IPS-NIHi7 (cell line): ENCODE measurements around the gene PCNX3.
A peak's percentile ranks its signal among the peaks of the same experiment; 100 is the strongest.
"Not testable (repeated sequence)": the region's sequence is repeated elsewhere in the genome, so short reads cannot be mapped to it uniquely, and the experiment has no call there.

Source experiments
- DNase-seq: peaks from one replicate; pipeline ENCODE4 v3.0.0; 2012; ENCODE audit warnings: mixed read lengths; ENCODE audit errors: extremely low spot score

PCNX3 gene

DNA sequence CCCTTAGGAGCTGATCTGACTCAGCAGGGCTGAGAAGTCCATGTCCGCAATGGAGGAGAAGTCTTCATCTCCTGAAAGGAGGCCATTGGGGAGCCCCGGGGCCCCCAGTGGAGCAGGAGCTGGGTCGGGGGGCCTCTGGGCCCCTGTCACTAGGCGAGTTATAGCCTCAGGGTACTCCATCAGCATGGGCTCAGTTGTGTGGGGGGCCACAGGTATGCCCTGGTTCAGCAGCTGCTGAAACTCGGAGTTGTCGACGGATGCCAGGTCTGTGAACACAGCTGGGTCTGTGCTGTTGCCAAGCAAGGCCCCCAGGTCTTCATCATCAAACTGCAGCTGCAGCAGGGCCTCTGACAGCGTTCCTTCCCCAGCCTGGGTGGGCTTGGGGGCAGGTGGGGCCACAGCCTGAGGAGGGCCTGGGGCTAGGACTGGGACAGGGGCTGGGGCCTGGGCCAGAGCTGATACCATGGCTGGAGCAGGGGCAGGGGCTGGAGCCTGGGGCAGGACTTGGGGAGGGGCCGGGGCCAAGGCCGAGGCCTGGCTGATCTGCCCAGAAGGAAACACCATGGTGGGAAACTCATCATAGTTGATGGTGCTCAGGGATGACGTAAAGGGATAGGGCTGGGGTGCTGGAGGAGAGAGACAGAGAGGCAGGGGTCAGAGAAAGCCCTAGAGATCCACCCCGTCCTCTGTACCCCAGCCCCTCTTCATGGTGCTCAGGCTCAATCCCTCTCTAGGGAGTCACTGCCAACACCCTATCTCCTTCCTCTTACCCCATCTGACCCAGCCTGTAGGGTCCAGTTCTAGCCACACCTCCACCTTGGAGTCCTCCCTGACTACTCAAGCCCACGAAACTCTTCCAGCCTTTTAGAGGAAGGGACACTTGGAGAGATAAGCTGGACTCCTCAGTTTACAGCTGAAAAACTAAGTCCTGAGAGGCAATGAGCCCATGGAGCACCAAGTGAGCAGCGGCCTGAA is 39.1 kb downstream of the PCNX3 start:
- DNase-seq = no peak

- no peak for DNase-seq
Measured at GRCh38 chr11:65655570-65656332, 40.2 kb downstream of the PCNX3 start.

- no peak for DNase-seq
Measured at GRCh38 chr11:65657426-65657825, 41.9 kb downstream of the PCNX3 start.

- no peak for DNase-seq
Measured at GRCh38 chr11:65658174-65659021, 42.8 kb downstream of the PCNX3 start.

- no peak for DNase-seq
Measured at GRCh38 chr11:65660038-65660437, 44.5 kb downstream of the PCNX3 start.

GRCh38 chr11:65660908-65661307 is 45.3 kb downstream of the PCNX3 start:
- not testable (repeated sequence) for DNase-seq

GRCh38 chr11:65661599-65662246 is 46.1 kb downstream of the PCNX3 start:
- DNase-seq = no peak

- no peak for DNase-seq
Measured at GRCh38 chr11:65662247-65662798, 46.7 kb downstream of the PCNX3 start.

DNA sequence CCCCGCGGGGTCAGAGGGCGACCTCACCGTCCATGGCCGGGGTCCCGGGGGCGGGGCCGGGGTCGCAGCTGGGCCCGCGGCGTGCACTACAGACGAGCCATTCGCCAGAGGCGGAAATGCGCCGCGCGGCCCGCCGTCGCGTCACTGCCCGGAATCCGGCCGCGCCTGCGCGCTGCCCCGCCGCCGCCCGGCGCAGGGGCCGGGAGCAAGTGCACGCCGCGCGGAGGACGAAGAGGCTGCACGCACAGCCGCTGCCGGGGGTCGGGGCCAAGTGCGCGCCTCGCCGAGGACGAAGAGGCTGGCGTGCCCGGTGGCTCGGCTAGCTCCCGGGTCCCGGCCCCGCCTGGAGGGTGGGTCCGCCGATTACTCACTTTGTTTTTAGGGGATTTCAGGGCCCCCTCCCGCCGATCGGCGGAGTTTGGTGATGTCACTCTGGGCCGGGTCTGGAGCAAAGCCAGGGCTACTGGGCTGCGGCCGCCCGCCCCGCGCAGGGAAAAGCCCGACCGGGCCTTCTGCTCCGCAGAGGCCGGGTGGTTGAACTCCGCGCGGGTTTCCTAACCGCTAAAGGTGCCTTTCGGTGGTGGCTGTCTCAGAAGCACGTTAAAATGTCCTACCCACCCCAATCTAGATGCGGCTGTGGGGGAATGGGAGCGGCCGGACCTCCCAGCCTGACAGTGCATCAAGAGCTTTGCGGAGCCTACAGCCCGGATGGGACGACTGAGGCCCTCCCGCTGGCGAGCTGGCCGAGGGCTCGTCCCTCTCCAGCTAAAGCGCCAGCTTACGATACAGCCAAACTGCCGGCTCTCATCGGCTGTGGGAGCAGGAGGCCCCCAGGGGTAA is 47.4 kb downstream of the PCNX3 start, which contains the start of gene RELA:
Gene RELA (minus strand): TSS at position 118 of the 840 bp plus-strand sequence. CDS start 84 bp downstream, at position 34.
- peak; percentile 93 for DNase-seq

GRCh38 chr11:65663639-65664200 is 48.1 kb downstream of the PCNX3 start:
- DNase-seq = peak; percentile 49

DNA sequence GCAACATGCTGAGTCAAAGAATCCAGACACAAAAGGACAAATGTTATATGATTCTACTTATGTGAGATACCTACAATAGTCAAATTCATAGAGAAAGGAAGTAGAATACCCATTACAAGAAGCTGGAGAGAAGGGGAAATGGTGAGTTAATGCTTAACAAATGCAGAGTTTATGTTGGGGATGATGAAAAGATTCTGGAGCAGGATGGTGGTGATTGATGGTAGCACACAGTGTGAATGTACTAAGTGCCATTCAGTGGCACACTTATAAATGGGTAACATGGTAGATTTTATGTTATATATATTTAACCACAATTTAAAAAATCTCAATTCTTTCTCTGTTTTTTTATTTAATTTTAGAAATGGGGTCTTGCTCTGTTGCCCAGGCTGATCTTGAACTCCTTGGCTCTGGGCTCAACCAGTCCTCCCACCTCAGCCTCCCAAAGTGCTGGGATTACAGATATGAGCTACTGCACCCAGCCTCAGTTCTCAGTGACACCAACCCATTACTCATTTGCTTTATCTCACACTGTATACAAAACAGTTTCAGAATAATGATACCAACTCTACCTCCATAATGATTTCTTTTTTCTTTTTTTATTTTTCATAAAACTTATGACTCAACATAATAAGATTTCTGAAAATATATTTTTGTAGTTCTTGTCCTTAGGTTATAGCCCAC is 56.7 kb downstream of the PCNX3 start:
- DNase-seq = no peak

GRCh38 chr11:65672982-65673381 is 57.4 kb downstream of the PCNX3 start:
- no peak for DNase-seq

DNA sequence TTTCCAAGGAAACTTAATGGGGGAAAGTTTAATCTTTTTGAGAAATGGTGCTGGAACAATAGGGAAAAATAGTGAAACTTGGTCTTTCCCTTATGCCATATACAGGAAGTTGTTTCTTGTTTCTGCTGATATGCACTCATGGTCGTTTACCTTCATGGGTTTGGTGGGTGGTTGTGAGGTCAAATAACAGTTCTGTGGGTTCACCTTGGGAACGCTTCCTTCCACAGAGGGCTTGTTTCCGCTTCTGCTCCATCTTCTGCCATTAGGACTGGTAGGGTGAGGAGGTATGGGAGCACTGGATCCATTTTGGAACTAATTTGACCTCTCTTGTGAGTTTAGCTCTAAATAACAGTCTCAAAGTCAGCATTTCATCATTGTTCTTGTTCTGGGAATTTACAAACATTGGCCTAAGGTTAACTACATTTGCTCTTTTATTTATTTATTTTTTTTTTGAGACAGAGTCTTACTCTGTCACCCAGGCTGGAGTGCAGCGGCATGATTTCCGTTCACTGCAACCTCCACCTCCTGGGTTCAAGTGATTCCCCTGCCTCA is 64.7 kb downstream of the PCNX3 start:
- DNase-seq = no peak

DNA sequence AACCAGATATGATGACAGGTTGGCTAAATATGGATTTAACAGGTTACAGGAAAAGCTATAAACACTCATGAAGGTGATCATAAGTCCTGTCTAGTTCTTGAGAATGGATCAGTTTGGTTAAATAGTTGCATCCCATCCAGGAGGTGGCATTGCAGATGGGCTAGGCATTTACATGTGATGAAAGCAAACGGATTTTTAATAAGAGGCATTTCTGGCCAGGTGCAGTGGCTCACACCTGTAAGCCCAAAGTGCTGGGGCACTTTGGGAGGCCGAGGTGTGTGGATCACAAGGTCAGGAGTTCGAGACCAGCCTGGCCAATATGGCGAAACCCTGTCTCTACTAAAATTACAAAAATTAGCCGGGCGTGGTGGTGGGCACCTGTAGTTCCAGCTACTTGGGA is 67.9 kb downstream of the PCNX3 start:
- not testable (repeated sequence) for DNase-seq

DNA sequence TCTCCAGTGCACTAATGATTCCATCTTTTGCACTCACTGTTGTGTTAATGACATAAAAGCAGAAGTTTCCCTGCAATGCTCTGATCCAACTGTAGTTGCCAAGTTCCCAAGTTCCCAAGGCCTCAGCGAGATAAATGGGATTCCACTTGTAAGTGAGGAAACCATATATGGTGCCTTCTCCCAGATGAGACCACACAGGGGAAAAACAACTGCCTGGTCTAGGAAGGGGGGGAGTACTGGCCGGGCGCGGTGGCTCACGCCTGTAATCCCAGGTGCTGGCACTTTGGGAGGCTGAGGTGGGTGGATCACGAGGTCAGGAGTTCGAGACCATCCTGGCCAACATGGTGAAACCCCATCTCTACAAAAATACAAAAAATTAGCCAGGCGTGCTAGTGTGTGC is 70.4 kb downstream of the PCNX3 start:
- DNase-seq = no peak
